HG03103 (cell line): ENCODE results near the gene DNMT3L.
"Not testable (repeated sequence)": the region's sequence is repeated elsewhere in the genome, so short reads cannot be mapped to it uniquely, and the experiment has no call there.

Source experiments
- ATAC-seq: cut with Tn5 transposase; IDR thresholded peaks from one replicate; pipeline ENCODE4 v1.9.1; 2021; ENCODE audit warnings: low read depth; ENCODE audit not compliant: unreplicated experiment

The DNMT3L gene

DNA sequence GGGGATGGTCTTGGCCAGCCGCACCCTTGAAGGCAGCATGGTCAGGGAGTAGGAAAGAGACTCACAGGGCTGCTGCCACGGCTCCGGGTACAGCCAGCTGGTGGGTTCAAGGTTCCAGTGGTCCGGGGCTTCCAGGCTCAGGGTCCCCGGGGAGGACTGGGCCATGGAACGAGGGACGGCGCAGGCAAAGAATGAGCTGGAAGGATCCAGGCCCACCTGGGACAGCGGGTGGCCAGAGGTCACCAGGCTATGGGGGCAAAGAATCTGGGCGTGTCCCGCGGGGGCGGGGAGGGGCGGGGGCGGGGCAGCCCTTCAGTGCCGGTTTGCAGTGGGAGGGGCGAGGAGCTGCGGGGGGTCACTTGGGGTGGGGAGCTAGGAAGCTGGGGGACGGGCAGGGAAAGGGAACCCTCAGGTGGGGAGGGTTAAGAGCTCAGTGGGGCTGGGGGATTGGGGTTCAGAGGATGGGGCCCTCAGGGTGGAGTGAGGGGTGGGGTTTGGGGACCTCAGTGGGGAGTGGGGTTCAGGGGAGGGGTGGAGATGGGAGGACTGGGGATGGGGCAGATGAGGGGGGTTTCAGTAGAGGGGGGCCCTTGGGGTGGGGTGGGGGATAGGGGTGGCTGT lies at the start of gene DNMT3L:
Gene DNMT3L, minus strand, starts transcription at position 223 of the 621 bp plus-strand sequence. CDS start 638 bp downstream, outside the sequence.
- no peak for ATAC-seq

DNA sequence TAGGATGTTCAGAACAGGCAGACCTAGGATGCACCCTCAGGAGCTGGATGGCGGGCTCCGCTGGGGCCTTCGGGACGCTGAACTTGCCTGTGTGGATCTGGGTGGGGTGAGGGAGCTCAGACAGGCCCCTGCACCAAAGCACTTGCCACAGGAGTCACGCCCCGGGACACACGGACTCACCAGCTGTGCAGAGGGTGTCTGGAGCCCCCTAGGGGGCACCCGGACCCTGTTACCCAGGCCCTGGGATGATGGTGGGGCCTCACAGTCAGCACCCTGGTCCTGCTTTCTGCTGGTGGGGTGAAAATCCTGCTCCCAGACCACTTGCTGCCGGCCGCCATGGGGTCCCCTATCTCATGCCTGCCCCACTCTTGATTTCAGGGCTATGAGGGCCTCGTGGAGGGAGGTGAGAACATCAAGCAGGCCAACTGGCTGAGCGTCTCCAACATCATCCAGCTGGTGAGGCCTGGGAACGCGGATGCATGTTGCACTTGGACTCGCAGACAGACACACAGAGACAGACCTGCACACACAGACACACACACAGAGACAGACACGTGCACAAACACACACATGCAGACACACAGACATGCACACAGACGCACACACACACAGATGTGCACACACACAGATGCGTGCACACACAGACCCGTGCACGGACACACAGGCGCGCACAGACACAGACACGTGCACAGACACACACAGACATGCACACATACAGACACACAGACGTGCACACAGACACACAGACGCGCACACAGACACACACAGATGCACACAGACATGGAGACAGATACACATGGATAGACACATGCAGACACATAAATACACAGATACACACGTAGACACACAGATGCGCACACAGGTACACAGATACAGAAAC lies 49.2 kb upstream of the DNMT3L start:
- ATAC-seq: no peak

DNA sequence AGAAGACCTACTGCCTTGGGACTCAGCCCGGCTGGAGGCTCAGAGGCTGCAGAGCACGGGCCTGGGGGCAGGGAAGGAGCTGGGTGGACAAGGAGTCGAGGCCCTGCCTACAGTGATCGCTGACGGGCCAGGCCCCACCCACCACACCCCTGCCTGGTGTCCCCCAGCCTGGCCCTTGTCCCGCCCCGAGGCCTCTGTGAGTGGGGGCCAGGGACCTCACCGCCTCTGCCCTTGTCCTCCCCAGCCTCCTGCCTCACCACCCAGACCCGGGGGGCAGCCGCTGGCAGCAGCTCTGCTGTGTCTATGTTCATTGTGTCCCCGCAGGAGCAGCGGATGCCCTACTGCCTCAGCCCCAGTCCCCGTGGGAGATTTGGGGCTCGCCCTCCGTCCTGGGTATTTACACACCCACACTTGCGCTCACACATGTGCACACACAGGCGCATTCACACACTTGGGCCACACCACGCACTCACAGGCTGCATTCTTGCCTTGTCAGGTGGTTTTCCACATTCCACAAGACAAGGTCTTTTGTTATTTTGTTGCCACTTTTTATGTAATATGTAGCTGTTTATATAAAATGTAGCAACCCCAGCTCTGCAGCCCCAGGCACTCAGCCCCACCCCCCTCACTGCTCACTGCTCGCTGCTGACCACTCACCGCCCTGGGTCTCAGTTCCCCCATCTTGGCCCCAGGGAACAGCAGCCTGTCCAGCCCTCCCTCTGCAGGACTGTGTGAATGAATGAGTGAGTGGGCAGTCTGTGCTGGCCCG lies 45.4 kb upstream of the DNMT3L start:
- ATAC-seq: no peak

DNA sequence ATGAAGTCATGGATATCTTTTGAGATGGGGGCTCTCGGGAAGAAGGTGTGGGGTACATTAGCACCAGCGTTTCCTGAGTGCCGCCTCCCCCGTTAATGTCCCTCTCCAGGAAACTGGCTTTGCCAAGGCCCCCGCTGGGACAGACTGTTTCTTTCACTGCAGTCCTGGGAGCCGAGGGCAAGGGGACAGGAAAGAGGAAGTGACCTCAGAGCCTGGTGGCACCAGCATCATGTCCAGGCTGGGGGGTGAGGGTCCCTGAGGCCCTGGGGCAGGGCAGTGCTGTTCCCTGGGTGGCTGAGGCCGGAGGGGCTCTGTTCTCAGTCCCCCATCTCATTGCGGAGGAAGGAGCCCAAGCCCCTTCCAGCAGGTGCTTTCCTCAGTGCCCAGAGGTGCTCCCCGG lies 44.0 kb upstream of the DNMT3L start:
- ATAC-seq: no peak

DNA sequence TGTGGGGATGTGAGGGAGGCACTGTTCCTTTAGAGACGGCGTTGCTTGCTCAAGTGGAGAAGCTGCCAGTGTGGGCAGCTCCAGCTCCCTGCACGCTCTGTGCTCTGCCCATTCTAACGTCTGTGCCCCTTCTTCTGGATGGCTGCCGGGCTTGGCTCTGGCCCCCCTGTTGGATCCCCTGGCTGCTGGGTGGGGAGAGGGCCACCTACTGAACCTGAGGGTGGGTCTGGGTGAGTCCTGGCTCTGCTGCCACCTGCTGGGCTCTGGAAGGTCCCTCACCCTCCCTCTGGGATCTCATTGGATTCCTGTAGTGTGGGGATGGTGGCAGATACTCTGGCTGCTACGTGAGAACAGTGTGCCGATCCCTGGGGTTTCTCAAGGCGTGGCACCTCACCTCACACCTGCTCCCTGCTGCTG lies 43.2 kb upstream of the DNMT3L start:
- ATAC-seq: no peak

DNA sequence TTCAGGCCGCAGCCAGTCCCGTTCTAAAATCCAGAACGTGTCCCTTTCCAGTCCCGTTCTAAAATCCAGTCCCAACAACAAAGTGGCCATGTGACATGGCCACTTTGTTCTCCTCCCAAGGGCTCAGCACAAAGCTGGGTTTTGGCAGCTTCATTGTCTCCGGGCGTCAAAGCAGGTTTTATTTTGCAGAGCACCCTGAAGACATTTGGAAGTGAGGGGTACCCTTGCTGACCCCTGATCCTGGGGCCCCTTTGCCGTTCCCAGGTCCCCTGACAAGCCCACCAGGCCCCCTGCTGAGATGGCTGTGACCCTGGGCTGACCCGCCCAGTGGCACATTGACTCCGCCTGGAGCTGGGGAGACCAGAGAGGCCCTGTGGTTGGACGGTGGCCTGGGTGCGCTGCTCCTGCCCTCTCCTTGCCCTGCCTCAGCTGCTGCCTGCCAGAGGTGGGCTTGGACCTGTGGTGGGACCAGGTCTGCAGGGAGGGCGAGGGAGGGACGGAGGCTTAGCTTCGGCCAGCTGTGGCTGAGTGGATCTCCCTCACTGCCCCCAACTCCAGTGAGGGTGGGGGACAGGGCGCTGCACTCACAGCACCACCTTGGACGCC lies 42.4 kb upstream of the DNMT3L start:
- ATAC-seq: no peak

DNA sequence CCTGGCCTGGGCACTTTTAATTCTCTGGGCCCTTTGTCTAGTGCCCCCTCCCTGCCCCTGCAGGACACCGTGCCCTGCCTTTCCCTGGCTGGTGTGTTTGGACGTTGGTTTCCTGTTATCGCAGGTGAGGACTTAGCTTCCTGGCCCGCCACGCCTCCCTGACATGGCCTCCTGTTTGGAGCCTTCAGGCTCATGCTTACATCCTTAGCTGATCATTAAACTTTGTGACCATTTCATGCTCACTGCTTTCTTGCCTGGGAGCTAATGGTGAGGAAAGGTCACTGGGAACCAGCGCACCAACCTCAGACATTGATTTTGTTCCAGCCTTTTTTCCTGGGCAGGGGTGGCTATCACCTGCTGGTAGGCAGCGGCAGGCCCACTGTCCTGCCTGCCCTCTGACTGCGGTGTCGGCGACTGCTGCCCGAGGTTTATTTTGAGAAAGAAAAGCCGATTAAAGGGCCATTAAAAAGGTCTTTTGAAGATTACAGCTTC lies 41.8 kb upstream of the DNMT3L start:
- ATAC-seq: no peak

DNA sequence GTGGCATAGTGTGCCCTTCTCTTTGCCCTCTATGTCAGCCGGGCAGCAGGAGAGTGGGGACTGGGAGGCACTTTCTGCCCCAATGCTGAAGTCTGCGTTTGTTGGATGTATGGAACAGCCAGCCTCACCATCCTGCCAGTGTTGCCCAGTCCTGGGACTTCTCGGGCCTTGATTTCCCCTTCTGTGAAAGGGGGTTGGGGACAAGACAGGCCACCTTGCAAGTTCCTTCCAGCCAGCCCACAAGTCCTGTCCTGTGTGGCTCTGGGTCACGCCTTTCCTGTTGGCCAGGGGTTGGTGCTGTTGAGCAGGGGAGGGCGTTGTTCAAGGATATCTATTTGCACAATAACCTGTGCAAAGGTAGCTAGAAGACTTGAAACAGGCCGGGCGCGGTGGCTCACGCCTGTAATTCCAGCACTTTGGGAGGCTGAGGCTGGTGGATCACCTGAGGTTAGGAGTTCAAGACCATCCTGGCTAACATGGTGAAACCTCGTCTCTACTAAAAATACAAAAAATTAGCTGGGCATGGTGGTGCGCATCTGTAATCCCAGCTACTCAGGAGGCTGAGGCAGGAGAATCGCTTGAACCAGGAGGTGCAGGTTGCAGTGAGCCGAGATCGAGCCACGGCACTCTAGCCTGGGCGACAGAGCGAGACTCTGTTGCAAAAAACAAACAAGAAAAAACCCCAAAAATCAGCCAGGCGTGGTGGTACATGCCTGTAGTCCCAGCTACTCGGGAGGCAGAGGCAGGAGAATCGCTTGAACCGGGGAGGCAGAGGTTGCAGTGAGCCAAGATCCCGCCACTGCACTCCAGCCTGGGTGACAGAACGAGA lies 41.1 kb upstream of the DNMT3L start:
- not testable (repeated sequence) for ATAC-seq

DNA sequence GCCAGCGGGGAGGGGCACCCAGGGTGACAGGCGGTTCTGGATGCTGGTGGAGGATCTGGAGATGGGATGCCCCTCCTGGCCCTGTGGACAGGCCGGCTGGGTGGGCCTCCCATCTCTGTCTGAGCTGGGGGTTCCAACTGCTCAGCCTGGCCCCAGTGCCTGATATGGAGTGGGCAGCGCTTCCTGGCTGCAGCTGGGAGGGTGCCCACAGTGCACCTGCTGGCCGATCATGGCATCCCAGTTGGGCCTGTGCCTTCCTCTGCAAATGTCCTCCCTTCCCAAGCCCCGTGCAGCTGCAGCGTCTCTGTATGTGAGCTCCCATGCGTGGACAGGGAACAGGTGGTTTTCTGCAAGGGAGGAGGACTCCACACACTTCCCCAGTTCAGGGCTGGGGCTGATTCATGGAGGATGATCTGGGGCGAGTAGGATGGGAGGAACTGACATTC lies 40.3 kb upstream of the DNMT3L start:
- no peak for ATAC-seq

DNA sequence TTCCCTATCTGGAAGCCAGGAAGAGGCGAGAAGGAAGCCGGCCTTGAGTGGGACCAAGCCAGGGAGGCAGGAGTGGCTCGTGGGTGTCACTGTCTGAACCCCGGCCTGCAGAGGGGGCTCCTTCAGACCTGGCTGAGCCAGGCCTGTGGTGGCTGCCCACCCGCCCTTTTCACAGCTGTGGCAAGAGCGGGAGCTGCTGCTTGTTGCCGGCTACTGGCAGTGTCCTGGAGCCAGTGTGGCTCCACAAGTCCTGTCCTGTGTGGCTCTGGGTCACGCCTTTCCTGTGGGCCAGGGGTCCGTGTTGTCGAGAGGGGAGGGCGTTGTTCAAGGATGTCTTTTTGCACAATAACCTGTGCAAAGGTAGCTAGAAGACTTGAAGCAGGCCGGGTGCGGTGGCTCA lies 39.4 kb upstream of the DNMT3L start:
- no peak for ATAC-seq

DNA sequence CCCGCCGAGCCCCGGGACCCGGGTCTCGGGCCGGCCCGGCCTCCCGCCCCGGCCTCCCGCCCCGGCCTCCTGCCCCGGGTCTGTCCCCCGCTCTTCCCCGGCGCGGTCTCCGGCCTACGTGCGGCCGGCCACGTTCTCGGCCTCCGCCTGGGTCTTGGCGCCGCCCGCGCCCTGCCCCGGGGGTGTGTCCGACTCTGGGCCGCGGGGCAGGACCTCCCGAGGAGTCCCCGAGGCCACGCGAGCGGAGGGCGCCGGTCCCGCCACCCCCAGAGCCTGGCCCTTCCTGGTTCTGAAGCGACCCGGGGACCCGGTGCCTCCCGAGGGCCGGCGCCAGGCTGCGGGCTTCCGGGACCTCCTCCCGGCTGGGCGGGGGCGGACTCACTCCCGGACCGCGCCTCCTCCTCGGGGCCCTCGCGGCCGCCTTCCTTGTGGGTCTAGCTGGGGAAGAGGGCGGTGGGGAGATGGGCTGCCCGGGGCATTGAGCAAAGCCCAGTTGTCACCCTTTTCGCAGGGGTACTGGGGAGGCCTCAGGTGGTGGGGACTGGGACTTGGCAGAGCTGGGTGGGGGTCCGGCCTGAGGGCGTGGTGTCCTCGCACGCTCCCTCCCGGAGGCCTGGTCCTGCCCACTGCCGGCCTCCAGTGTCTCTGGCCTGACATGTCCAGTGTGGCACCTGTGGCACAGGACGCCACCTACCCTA lies 38.7 kb upstream of the DNMT3L start:
- peak; percentile 14 for ATAC-seq

DNA sequence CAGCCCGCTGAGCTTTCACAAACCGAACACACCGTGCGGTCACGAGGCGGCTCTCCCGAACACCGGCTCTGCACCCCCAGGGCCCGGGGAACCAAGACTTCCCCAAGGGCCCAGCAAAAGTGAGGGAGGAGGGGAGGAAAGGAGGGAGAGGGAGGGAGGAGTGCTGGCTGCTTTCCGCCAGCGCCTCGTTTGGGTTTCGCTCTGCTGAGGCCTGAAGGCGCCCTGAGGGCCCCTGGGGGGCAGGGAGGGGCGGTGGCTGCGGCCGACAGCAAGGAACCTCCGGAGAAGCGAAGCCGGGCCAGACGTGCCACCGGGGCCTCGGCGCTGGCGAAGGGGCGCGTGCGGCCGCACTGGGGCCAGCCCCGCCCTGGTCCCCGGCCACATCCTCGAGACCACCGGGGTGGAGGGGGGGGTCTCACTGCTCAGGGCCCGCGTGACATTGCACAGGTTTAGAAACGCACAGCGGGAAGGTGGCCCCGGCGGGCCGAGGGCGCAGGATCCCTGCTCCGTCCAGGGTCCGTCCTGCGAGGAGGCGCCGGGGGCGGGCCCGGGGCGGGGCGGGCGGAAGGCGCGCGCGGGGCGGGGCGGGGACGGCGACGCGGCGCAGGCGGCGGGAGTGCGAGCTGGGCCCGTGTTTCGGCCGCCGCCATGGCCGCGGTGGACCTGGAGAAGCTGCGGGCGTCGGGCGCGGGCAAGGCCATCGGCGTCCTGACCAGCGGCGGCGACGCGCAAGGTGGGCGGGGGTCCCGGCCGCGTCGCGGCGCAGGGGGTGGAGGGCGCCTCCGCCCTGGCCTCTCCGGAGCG lies 38.0 kb upstream of the DNMT3L start, which contains the start of gene PFKL:
Gene PFKL, plus strand, starts transcription at position 596 of the 804 bp plus-strand sequence. Its CDS starts 53 bp downstream, at position 649.
- peak; percentile 52 for ATAC-seq

DNA sequence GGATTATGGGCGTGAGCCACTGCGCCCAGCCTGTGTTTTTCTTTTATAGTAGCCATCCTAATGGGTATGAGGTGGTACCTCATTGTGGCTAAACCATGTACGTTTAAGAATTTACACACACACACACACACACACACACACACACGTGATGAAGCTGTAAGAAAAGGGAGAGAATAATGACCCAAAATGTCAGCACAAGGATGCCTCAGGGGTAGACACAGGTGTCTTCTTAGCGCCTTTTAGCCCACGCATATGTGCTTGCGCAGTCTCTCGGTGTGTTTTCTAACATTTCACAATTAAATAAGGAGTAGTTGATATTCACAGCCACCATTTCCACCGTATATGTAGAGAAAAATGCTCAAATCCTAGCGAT lies 37.4 kb upstream of the DNMT3L start:
- no peak for ATAC-seq

DNA sequence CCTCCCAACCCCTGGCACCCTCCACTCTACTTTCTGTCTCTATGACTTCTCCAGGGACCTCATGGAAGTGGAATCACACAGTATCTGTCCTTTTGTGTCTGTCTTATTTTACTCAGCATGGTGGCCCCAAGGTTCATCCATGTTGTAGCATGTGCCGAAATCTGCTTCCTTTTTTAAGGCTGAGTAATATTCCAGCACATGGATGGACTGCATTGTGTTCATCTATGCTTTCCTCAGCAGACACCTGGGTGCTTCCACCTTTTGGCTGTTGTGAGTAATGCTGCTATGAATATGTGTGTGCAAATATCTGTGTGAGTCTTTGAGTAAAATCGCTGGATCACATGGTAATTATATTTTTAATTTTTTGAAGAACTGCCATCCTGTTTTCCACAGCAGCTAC lies 36.6 kb upstream of the DNMT3L start:
- no peak for ATAC-seq

DNA sequence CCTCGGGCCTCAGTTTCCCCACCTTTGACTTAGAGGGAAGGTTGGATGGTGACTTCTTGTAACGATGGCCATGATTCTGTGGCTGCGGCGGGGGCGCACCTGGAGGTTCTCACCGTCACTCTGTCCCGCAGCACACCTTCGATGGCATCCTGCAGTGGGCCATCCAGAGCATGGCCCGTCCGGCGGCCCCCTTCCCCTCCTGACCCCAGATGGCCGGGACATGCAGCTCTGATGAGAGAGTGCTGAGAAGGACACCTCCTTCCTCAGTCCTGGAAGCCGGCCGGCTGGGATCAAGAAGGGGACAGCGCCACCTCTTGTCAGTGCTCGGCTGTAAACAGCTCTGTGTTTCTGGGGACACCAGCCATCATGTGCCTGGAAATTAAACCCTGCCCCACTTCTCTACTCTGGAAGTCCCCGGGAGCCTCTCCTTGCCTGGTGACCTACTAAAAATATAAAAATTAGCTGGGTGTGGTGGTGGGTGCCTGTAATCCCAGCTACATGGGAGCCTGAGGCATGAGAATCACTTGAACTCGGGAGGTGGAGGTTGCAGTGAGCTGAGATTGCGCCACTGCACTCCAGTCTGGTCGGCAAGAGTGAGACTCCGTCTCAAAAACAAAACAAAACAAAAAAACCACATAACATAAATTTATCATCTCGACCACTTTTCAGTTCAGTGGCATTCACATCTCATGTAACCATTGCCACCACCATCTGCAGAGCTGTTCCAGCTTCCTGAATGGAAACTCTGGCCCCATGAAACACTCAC lies 36.0 kb upstream of the DNMT3L start:
- no peak for ATAC-seq

DNA sequence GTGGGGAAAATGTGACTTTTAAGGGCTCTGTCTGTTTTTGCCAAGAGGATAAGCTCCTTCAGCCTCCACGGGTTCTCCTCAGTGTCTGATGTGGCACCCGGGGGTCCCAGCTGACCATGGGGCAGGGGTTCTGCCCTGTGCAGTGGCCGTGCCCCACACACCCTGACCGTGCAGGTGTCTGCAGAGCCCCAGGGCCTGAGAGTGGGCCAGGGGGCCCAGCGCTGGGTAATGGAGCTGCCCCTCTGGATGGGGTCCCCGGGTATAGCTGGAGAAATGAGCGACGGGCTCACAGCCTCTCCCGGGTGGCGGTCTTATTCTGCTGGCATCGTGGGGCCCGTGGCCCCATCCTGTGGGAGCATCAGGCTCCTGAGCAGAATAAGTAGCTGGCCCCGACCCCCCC lies 35.2 kb upstream of the DNMT3L start:
- ATAC-seq: no peak

DNA sequence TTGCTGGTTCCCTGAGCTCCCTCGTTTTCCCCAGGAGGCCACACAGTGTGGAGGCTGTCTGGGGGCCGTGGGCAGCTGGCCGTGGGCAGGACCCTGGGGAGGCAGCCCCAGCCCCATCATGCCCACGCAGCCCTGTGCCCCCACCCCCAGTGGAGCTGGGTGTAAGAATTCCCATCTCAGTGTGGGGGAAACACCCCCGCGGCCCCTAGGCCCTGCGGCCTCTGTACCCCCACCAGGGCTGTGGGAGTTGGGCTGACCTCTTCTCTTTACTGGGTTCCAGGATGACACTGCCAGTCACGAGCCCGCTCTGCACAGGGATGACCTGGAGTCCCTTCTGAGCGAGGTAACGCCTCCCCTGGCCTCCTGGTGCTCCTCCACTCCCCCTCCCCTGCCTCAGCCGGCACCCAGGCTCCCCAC lies 34.4 kb upstream of the DNMT3L start:
- ATAC-seq: no peak

DNA sequence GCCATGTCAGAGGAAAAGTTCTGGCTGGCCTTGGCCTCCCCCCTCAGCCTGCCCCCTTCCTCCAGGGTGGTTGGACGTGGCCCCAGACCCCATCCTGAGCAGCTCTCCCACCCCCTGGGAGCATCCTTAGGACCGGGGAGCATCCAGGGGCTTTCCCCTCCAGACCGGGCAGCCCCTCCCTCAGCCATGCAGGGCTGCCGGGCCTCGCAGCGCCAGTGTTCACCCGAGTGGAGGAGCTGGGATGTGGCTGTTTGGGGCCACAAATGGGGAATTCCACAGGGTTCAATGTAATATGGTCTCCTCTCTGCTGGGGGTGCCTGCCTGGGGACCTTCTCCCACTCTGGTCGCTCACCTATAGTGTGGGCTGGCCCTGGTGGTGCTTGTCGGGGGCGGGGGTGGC lies 33.9 kb upstream of the DNMT3L start:
- no peak for ATAC-seq
